Endothelial cell of umbilical vein (primary cell): ENCODE data around the gene COL6A2.

ENCODE experiments used
- CTCF ChIP-seq, 2 donors: IDR thresholded peaks; 1 replicate in 1 of 2; 2 replicates in 1 of 2; pipeline ENCODE4 v1.5.1; 2011; ENCODE audit warnings: low read length in 2 of 2, mild to moderate bottlenecking in 2 of 2, moderate library complexity in 2 of 2, control low read depth in 1 of 2, inconsistent platforms in 1 of 2, low read depth in 1 of 2; ENCODE audit not compliant: insufficient read depth in 1 of 2; ENCODE audit errors: extremely low read depth in 1 of 2
- GATA2 ChIP-seq: IDR thresholded peaks from 2 replicates; pipeline ENCODE4 v1.7.0; 2011; ENCODE audit warnings: low read depth, mild to moderate bottlenecking, moderate library complexity, mixed read lengths, low read length; ENCODE audit not compliant: insufficient read length, insufficient read depth
- POLR2A ChIP-seq: IDR thresholded peaks from 2 replicates; pipeline ENCODE4 v1.6.1; 2012; ENCODE audit warnings: low read depth, mild to moderate bottlenecking, control low read depth, low read length
- POLR2AphosphoS5 ChIP-seq: IDR thresholded peaks from 2 replicates; pipeline ENCODE4 v1.6.1; 2012; ENCODE audit warnings: low read depth, mild to moderate bottlenecking, control low read depth, low read length, moderate library complexity; ENCODE audit not compliant: insufficient read depth

GRCh38 chr21:46154955-46155513, 57.1 kb downstream of the COL6A2 start:
- TF ChIP-seq CTCF (IDR thresholded peaks at IDR 0.05; ENCODE audit: extremely low read depth in 1 of 2, insufficient read depth in 1 of 2, low read depth in 1 of 2, low read length in 2 of 2) (no peak), GATA2 (no peak), POLR2A (no peak), POLR2AphosphoS5 (no peak)
